Measurements from ENCODE around the gene TNFSF15.

DNA sequence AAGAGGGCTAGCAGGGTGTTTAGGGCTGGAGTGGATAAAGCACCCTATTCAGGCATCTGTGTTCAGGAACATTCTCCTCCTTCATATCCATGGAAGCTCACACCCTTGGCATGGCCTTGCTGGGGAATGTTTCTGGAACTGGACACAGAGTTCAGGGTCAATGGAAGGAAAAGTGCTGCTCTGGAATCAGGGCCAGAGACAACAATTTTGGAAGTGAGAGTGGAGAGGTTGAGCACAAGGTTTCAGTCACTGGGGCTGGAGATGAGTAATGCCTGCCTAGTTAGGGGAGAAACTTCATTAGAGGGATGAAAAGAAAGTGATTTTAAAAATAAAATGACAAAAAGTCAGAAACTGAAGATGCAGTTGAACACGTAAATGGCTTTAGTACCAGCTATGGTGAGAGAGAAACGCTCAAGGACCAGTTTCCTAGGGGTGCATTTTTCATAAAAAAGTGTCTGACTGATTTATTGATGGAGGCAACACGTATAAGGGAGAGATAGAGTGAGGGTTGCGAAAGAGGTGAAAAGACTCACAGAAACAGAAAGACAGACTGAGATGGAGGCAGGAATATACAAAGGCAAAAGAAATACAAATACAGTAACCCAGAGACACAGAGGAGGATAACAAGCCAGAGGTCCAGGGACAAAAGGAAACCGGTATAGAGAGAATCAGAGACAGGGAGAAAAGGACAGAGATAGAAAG is 8.0 kb upstream of the TNFSF15 start:
- TF ChIP-seq, protein P1, sequence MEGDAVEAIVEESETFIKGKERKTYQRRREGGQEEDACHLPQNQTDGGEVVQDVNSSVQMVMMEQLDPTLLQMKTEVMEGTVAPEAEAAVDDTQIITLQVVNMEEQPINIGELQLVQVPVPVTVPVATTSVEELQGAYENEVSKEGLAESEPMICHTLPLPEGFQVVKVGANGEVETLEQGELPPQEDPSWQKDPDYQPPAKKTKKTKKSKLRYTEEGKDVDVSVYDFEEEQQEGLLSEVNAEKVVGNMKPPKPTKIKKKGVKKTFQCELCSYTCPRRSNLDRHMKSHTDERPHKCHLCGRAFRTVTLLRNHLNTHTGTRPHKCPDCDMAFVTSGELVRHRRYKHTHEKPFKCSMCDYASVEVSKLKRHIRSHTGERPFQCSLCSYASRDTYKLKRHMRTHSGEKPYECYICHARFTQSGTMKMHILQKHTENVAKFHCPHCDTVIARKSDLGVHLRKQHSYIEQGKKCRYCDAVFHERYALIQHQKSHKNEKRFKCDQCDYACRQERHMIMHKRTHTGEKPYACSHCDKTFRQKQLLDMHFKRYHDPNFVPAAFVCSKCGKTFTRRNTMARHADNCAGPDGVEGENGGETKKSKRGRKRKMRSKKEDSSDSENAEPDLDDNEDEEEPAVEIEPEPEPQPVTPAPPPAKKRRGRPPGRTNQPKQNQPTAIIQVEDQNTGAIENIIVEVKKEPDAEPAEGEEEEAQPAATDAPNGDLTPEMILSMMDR (IDR thresholded peaks at IDR 0.05): no peak
- TF ChIP-seq POLR2A (IDR thresholded peaks at IDR 0.05): no peak
- TF ChIP-seq POLR2AphosphoS5 (IDR thresholded peaks at IDR 0.05): no peak
